ENCODE measurements around the gene MILR1. TPM values are rescaled to one million over a fixed set of nuclear protein-coding genes. Genes with fewer than 3 reads are reported as not detected.
"Not testable (repeated sequence)": the region's sequence is repeated elsewhere in the genome, so short reads cannot be mapped to it uniquely, and the experiment has no call there.

Gene MILR1
- total RNA-seq, 3 donors from 2014 or later (not counting 1 experiment from before 2014, with no cell fraction given): 2.2 to 12.0 (median 3.3) TPM

GRCh38 chr17:64459284-64459747, 10.4 kb downstream of the MILR1 start:
- Mint-ChIP-seq H3K36me3 (no peaks in the 10 kb centered on the region), H3K27ac (no peak overlapping the region), H3K9me3 (no peaks in the 10 kb centered on the region), H3K4me1 (peaks cover 6 to 9% of the 10 kb centered on the region in 2 donors), H3K4me3 (no peak overlapping the region), H3K27me3 (ENCODE audit: low read depth in 2 of 2) (no peaks in the 10 kb centered on the region)
- intact Hi-C loops (cut with micrococcal nuclease): no loop called here
- H3K9me3 ChIP-seq (ENCODE audit: control insufficient read depth, insufficient read depth, low read length): no peaks in the 10 kb centered on the region
- no peak overlapping the region for H3K27ac ChIP-seq (ENCODE audit: low read length)
- H3K4me3 ChIP-seq (ENCODE audit: low read length): no peak overlapping the region
- no peak for TF ChIP-seq CTCF (IDR thresholded peaks at IDR 0.05)
- DNase-seq (no peak), ATAC-seq (no peak)
- H3K4me1 ChIP-seq (ENCODE audit: control insufficient read depth, insufficient read depth, low read length): peaks cover 17% of the 10 kb centered on the region
- 92% methylated on average over 6 of the region's 6 CpGs for WGBS (ENCODE audit: insufficient coverage)
- H3K36me3 ChIP-seq (ENCODE audit: control insufficient read depth, insufficient read depth, low read length): no peaks in the 10 kb centered on the region
- H3K27me3 ChIP-seq (ENCODE audit: control insufficient read depth, insufficient read depth, low read length): no peaks in the 10 kb centered on the region

- H3K4me3 Mint-ChIP-seq; H3K36me3 Mint-ChIP-seq; H3K27ac ChIP-seq (ENCODE audit: low read length); H3K9me3 Mint-ChIP-seq; DNase-seq; H3K4me3 ChIP-seq (ENCODE audit: low read length); H3K27me3 Mint-ChIP-seq (ENCODE audit: low read depth in 2 of 2); H3K4me1 Mint-ChIP-seq; H3K27ac Mint-ChIP-seq; H3K36me3 ChIP-seq (ENCODE audit: control insufficient read depth, insufficient read depth, low read length); intact Hi-C loops (cut with micrococcal nuclease); ATAC-seq; H3K27me3 ChIP-seq (ENCODE audit: control insufficient read depth, insufficient read depth, low read length); H3K9me3 ChIP-seq (ENCODE audit: control insufficient read depth, insufficient read depth, low read length): not testable (repeated sequence)
- 99% methylated on average over 7 of the region's 7 CpGs for WGBS (ENCODE audit: insufficient coverage)
- H3K4me1 ChIP-seq (ENCODE audit: control insufficient read depth, insufficient read depth, low read length): peaks cover 17% of the 10 kb centered on the region
Observed at GRCh38 chr17:64459818-64460217, 10.9 kb downstream of the MILR1 start.

- ATAC-seq (no peak), DNase-seq (no peak)
- intact Hi-C loops (cut with micrococcal nuclease): no loop called here
- Histone ChIP-seq H3K4me3 (ENCODE audit: low read length) (no peak overlapping the region), H3K4me1 (ENCODE audit: control insufficient read depth, insufficient read depth, low read length) (peaks cover 13% of the 10 kb centered on the region), H3K9me3 (ENCODE audit: control insufficient read depth, insufficient read depth, low read length) (no peaks in the 10 kb centered on the region), H3K27me3 (ENCODE audit: control insufficient read depth, insufficient read depth, low read length) (no peaks in the 10 kb centered on the region), H3K36me3 (ENCODE audit: control insufficient read depth, insufficient read depth, low read length) (no peaks in the 10 kb centered on the region), H3K27ac (ENCODE audit: low read length) (no peak overlapping the region)
- TF ChIP-seq CTCF (IDR thresholded peaks at IDR 0.05): no peak
- Mint-ChIP-seq H3K9me3 (no peaks in the 10 kb centered on the region), H3K27me3 (ENCODE audit: low read depth in 2 of 2) (peaks cover 0 to 2% of the 10 kb centered on the region in 2 donors), H3K36me3 (no peaks in the 10 kb centered on the region), H3K27ac (no peak overlapping the region), H3K4me1 (peaks cover 6% of the 10 kb centered on the region in 2 donors), H3K4me3 (no peak overlapping the region)
- 95% methylated on average over 8 of the region's 8 CpGs for WGBS (ENCODE audit: insufficient coverage)
Observed at GRCh38 chr17:64460955-64461354, 12.0 kb downstream of the MILR1 start.

- Mint-ChIP-seq H3K27me3 (ENCODE audit: low read depth in 2 of 2) (peaks cover 0 to 2% of the 10 kb centered on the region in 2 donors), H3K4me3 (no peak overlapping the region), H3K4me1 (no peaks in the 10 kb centered on the region), H3K36me3 (no peaks in the 10 kb centered on the region), H3K27ac (no peak overlapping the region), H3K9me3 (no peaks in the 10 kb centered on the region)
- Histone ChIP-seq H3K36me3 (ENCODE audit: control insufficient read depth, insufficient read depth, low read length) (no peaks in the 10 kb centered on the region), H3K4me1 (ENCODE audit: control insufficient read depth, insufficient read depth, low read length) (peaks cover 5% of the 10 kb centered on the region), H3K4me3 (ENCODE audit: low read length) (no peak overlapping the region), H3K27me3 (ENCODE audit: control insufficient read depth, insufficient read depth, low read length) (no peaks in the 10 kb centered on the region), H3K27ac (ENCODE audit: low read length) (no peak overlapping the region), H3K9me3 (ENCODE audit: control insufficient read depth, insufficient read depth, low read length) (no peaks in the 10 kb centered on the region)
- no peak for TF ChIP-seq CTCF (IDR thresholded peaks at IDR 0.05)
- WGBS (ENCODE audit: insufficient coverage): 95% methylated on average over 3 of the region's 6 CpGs
- intact Hi-C loops (cut with micrococcal nuclease): no loop called here
- DNase-seq: no peak
- no peak for ATAC-seq
Observed at GRCh38 chr17:64461788-64462187, 12.9 kb downstream of the MILR1 start.
